H1 (cell line): ENCODE data around the gene PPP1R7. TPM values are rescaled to one million over a fixed set of nuclear protein-coding genes. Genes with fewer than 3 reads are reported as not detected.

Experiments
- CTCF ChIA-PET: fragments of 300-600 bp; sonication (Branson Sonifier 250); formaldehyde crosslinking; loops from one replicate; lab custom pipeline; 2021; ENCODE audit not compliant: partially characterized antibody; lab: Charles Lee
- POLR2A ChIA-PET: fragments of 300-600 bp; sonication (Branson Sonifier 250); formaldehyde crosslinking; loops from one replicate; lab custom pipeline; 2021; ENCODE audit warnings: inconsistent platforms; ENCODE audit not compliant: partially characterized antibody; lab: Charles Lee
- DNase-seq, 2 experiments: peaks; one replicate each; pipeline versions ENCODE4 v3.0.0 to v3.0.0-alpha.2; 2010 to 2022; ENCODE audit warnings: low spot score in 2 of 2, low read depth in 1 of 2, mixed read lengths in 1 of 2
- FAIRE-seq: peaks from 2 replicates; lab custom pipeline; 2011; peaks lifted over from hg19 to GRCh38; lab: Jason Lieb, UNC
- H2AFZ ChIP-seq: 2 replicates; pipeline ENCODE4 v1.8.1; 2012; ENCODE audit warnings: low read length, inconsistent platforms
- H2AK5ac ChIP-seq: 2 replicates; pipeline ENCODE4 v1.6.1; 2013; ENCODE audit warnings: low read depth, low read length
- H2BK120ac ChIP-seq: replicated peaks from 2 replicates; pipeline ENCODE3; 2013; ENCODE audit warnings: low read depth, low read length, inconsistent platforms
- H2BK12ac ChIP-seq: 2 replicates; pipeline ENCODE4 v1.6.1; 2013; ENCODE audit warnings: low read depth, low read length
- H2BK15ac ChIP-seq: 2 replicates; pipeline ENCODE4 v1.6.1; 2013; ENCODE audit warnings: low read length
- H2BK20ac ChIP-seq: 2 replicates; pipeline ENCODE4 v1.6.1; 2013; ENCODE audit warnings: low read length
- H2BK5ac ChIP-seq: 2 replicates; pipeline ENCODE4 v1.6.1; 2013; ENCODE audit warnings: low read depth, low read length
- H3K14ac ChIP-seq: 2 replicates; pipeline ENCODE4 v1.6.1; 2013; ENCODE audit warnings: inconsistent platforms; ENCODE audit not compliant: insufficient read length
- H3K18ac ChIP-seq: 2 replicates; pipeline ENCODE4 v1.6.1; 2013; ENCODE audit warnings: low read length; ENCODE audit errors: extremely low read depth
- H3K23ac ChIP-seq: 2 replicates; pipeline ENCODE4 v1.6.1; 2013; ENCODE audit warnings: inconsistent platforms; ENCODE audit not compliant: insufficient read length
- H3K23me2 ChIP-seq: 2 replicates; pipeline ENCODE4 v1.6.1; 2013; ENCODE audit warnings: low read depth, low read length
- H3K27ac ChIP-seq: 2 replicates; pipeline ENCODE4 v1.6.1; 2011; ENCODE audit warnings: low read depth, low read length, inconsistent platforms
- H3K27me3 ChIP-seq, 4 experiments: replicated peaks in 1 of 4; 1 replicate in 1 of 4; 2 replicates in 3 of 4; pipeline versions ENCODE4 v1.6.1 to v1.8.1; 2011 to 2013; ENCODE audit warnings: low read length in 3 of 4, mild to moderate bottlenecking in 3 of 4, inconsistent platforms in 2 of 4, mixed read lengths in 2 of 4, moderate library complexity in 1 of 4; ENCODE audit not compliant: control insufficient read depth in 3 of 4, insufficient read depth in 3 of 4; ENCODE audit errors: extremely low read depth in 1 of 4
- H3K36me3 ChIP-seq, 4 experiments: 2 replicates each; pipeline versions ENCODE4 v1.6.1 to v1.8.1; 2011 to 2013; ENCODE audit warnings: mild to moderate bottlenecking in 4 of 4, low read length in 3 of 4, moderate library complexity in 2 of 4, control low read depth in 1 of 4, inconsistent platforms in 1 of 4; ENCODE audit not compliant: insufficient read depth in 4 of 4, control insufficient read depth in 2 of 4
- H3K4ac ChIP-seq: replicated peaks from 2 replicates; pipeline ENCODE3; 2013; ENCODE audit warnings: low read length, low read depth, mixed read lengths, inconsistent platforms; ENCODE audit not compliant: insufficient read length
- H3K4me1 ChIP-seq, 4 experiments: replicated peaks in 1 of 4; 1 replicate in 1 of 4; 2 replicates in 3 of 4; pipeline versions ENCODE4 v1.6.1 to v1.8.1; 2011 to 2013; ENCODE audit warnings: low read length in 3 of 4, inconsistent platforms in 2 of 4, mixed read lengths in 1 of 4; ENCODE audit not compliant: insufficient read depth in 4 of 4, control insufficient read depth in 3 of 4
- H3K4me2 ChIP-seq, 2 experiments: 2 replicates each; pipeline versions ENCODE4 v1.6.1 to v1.8.1; 2011 to 2013; ENCODE audit warnings: low read depth in 2 of 2, low read length in 2 of 2, control low read depth in 1 of 2, inconsistent platforms in 1 of 2, mild to moderate bottlenecking in 1 of 2; ENCODE audit not compliant: insufficient read depth in 1 of 2
- H3K4me3 ChIP-seq, 4 experiments: fragments of 200-600, 300-600 bp in 1 of 4; sonication (generic), shearing (Covaris generic), sonication (Bioruptor Twin) in 1 of 4; 2 replicates each; pipeline versions ENCODE4 v1.5.1 to v1.8.1; 2011 to 2016; ENCODE audit warnings: low read length in 4 of 4, low read depth in 3 of 4, control low read depth in 2 of 4, inconsistent platforms in 2 of 4, mild to moderate bottlenecking in 2 of 4, mixed read lengths in 1 of 4, moderate library complexity in 1 of 4; ENCODE audit not compliant: insufficient read depth in 2 of 4; ENCODE audit errors: extremely low read depth in 1 of 4
- H3K56ac ChIP-seq: replicated peaks from 2 replicates; pipeline ENCODE3; 2013; ENCODE audit warnings: low read depth, mild to moderate bottlenecking, mixed read lengths, low read length, inconsistent platforms; ENCODE audit not compliant: insufficient read length
- H3K79me1 ChIP-seq: 2 replicates; pipeline ENCODE4 v1.6.1; 2013; ENCODE audit warnings: low read depth, low read length, control low read depth
- H3K79me2 ChIP-seq, 2 experiments: 2 replicates each; pipeline versions ENCODE4 v1.6.1 to v1.8.1; 2012 to 2013; ENCODE audit warnings: low read length in 2 of 2, mild to moderate bottlenecking in 2 of 2, inconsistent platforms in 1 of 2; ENCODE audit not compliant: insufficient read depth in 2 of 2, control insufficient read depth in 1 of 2
- H3K9ac ChIP-seq, 4 experiments: replicated peaks in 1 of 4; 1 replicate in 1 of 4; 2 replicates in 3 of 4; pipeline versions ENCODE4 v1.6.1 to v1.8.1; 2011 to 2013; ENCODE audit warnings: low read depth in 3 of 4, low read length in 3 of 4, control low read depth in 2 of 4, mild to moderate bottlenecking in 2 of 4, moderate library complexity in 2 of 4, inconsistent platforms in 1 of 4; ENCODE audit errors: extremely low read depth in 1 of 4
- H3K9me3 ChIP-seq, 2 experiments: 2 replicates each; pipeline versions ENCODE4 v1.6.1 to v1.8.1; 2012 to 2013; ENCODE audit warnings: mild to moderate bottlenecking in 2 of 2, moderate library complexity in 2 of 2, control low read depth in 1 of 2, inconsistent platforms in 1 of 2, low read depth in 1 of 2, low read length in 1 of 2, mixed read lengths in 1 of 2; ENCODE audit not compliant: insufficient read depth in 2 of 2
- H4K20me1 ChIP-seq, 2 experiments: replicated peaks in 1 of 2; 2 replicates each; pipeline versions ENCODE3 to v1.8.1; 2011 to 2013; ENCODE audit warnings: inconsistent platforms in 2 of 2, low read length in 2 of 2, mild to moderate bottlenecking in 1 of 2; ENCODE audit not compliant: insufficient read depth in 2 of 2, control insufficient read depth in 1 of 2
- H4K5ac ChIP-seq: 2 replicates; pipeline ENCODE4 v1.6.1; 2013; ENCODE audit warnings: low read length, low read depth, mixed read lengths, inconsistent platforms; ENCODE audit not compliant: insufficient read length
- H4K8ac ChIP-seq: 2 replicates; pipeline ENCODE4 v1.8.0; 2013; ENCODE audit warnings: mild to moderate bottlenecking, moderate library complexity, low read length, inconsistent platforms; ENCODE audit not compliant: insufficient read depth; ENCODE audit errors: extremely low read depth
- H4K91ac ChIP-seq: replicated peaks from 2 replicates; pipeline ENCODE3; 2013; ENCODE audit warnings: low read length, mixed read lengths, inconsistent platforms; ENCODE audit not compliant: insufficient read length
- BACH1 ChIP-seq: IDR thresholded peaks from 2 replicates; pipeline ENCODE4 v1.6.1; 2012; ENCODE audit warnings: low read length, improper control_type of control experiment
- CBX8 ChIP-seq: fragments of 300-800, 300-1000 bp; sonication (generic); IDR thresholded peaks from 2 replicates; pipeline ENCODE4 v1.7.1; 2016; ENCODE audit warnings: low read depth, low read length, borderline replicate concordance
- CHD2 ChIP-seq: IDR thresholded peaks from 2 replicates; pipeline ENCODE4 v1.6.1; 2012; ENCODE audit warnings: low read length, improper control_type of control experiment
- FOSL1 ChIP-seq: IDR thresholded peaks from 2 replicates; pipeline ENCODE4 v1.6.1; 2011; ENCODE audit warnings: mild to moderate bottlenecking, low read depth, low read length, moderate library complexity; ENCODE audit not compliant: insufficient read depth
- JUN ChIP-seq: IDR thresholded peaks from 2 replicates; pipeline ENCODE4 v1.6.1; 2011; ENCODE audit warnings: low read depth, mild to moderate bottlenecking, improper control_type of control experiment, low read length
- NANOG ChIP-seq: IDR thresholded peaks from 2 replicates; pipeline ENCODE4 v1.6.1; 2011; ENCODE audit warnings: low read length, low read depth, mild to moderate bottlenecking, inconsistent platforms; ENCODE audit not compliant: insufficient read depth, poor library complexity, severe bottlenecking
- PHF8 ChIP-seq: fragments of 200-600 bp; sonication (generic); conservative IDR thresholded peaks from 2 replicates; pipeline ENCODE4 v1.7.1; 2012; ENCODE audit warnings: low read depth, mild to moderate bottlenecking, inconsistent platforms, low read length, moderate library complexity
- RBBP5 ChIP-seq: IDR thresholded peaks from 2 replicates; pipeline ENCODE4 v1.7.1; 2012; ENCODE audit warnings: low read depth, mild to moderate bottlenecking, inconsistent platforms, low read length, moderate library complexity, borderline replicate concordance
- SP4 ChIP-seq: IDR thresholded peaks from 2 replicates; pipeline ENCODE4 v1.6.1; 2012; ENCODE audit warnings: low read length, inconsistent platforms
- WGBS, 2 experiments: shearing (Covaris generic) in 1 of 2; methylation state at CpG; one replicate each; pipeline versions ENCODE4 v1.1.6 to v1.1.7; 2013 to 2015; ENCODE audit warnings: low lambda C conversion rate in 2 of 2, mixed read lengths in 2 of 2, inconsistent platforms in 1 of 2, low coverage in 1 of 2, missing lambda C conversion rate in 1 of 2; ENCODE audit not compliant: insufficient replicate concordance in 2 of 2, insufficient coverage in 1 of 2, insufficient read length in 1 of 2; ENCODE audit errors: extremely low coverage in 1 of 2, missing lambda C conversion rate in 1 of 2; 5-methylcytosine and 5-hydroxymethylcytosine counted together
- polyA plus RNA-seq, 7 experiments: library from polyadenylated mRNA; depleted of rRNA in 3 of 7; stranded (reverse) in 5 of 7; unstranded in 2 of 7; fragments of >200 nt in 5 of 7; fragments of 200-250 nt in 2 of 7; gene quantifications; 1 replicate in 5 of 7; 2 replicates in 1 of 7; 4 replicates in 1 of 7; pipeline versions ENCODE4 v1.2.1 to v1.2.3, GENCODE V29; 2011 to 2013; ENCODE audit warnings: missing spikeins in 2 of 7, mixed read lengths in 2 of 7
- total RNA-seq: library from RNA; stranded (reverse); fragmentation: NEBNext Ultra II Directional; extraction: Animal tissue kit (Norgen Biotek cat#: 25700); gene quantifications from 2 replicates; pipeline ENCODE4 v1.2.1, GENCODE V29; 2021

PPP1R7 gene
- total and polyA plus RNA-seq, 2 of the 8 experiments (the other 6 are each of a cell fraction or from before 2014, with no cell fraction given), result 22.2 to 64.0 TPM

- Histone ChIP-seq H3K23ac (no peak overlapping the region), H3K9me3 (no peaks in the 10 kb centered on the region), H3K56ac (no peak overlapping the region), H2BK120ac (no peak overlapping the region), H3K4me1 (peaks cover 0 to 2% (median 0%) of the 10 kb centered on the region in 4 experiments; a peak in 1 of 7 replicates), H4K8ac (no peak overlapping the region), H3K18ac (no peak overlapping the region), H2AFZ (no peak overlapping the region), H2BK20ac (no peak overlapping the region), H3K9ac (no peak overlapping the region), H4K20me1 (no peaks in the 10 kb centered on the region), H3K4ac (no peak overlapping the region), H3K14ac (no peak overlapping the region)
- 82% methylated on average over 26 of the region's 33 CpGs; no CpG with 5 or more reads in 1 of the 2 experiments for WGBS, 2 experiments
- POLR2A ChIA-PET, result no interaction called here
- no peak for FAIRE-seq
- TF ChIP-seq SP4, result no peak
- TF ChIP-seq CHD2, result no peak
- no peak for TF ChIP-seq PHF8
- TF ChIP-seq JUN, result no peak
- no peak for TF ChIP-seq CBX8
- no peak for TF ChIP-seq FOSL1
- no peak for TF ChIP-seq RBBP5
- TF ChIP-seq BACH1, result no peak
- TF ChIP-seq NANOG, result no peak
- TF ChIP-seq, all 59 proteins: peak for 0
- H2BK5ac ChIP-seq, result no peak overlapping the region
- no peak overlapping the region for H3K4me2 ChIP-seq
- no peak for DNase-seq
- H2BK12ac ChIP-seq, result no peak overlapping the region
- no peaks in the 10 kb centered on the region for H3K23me2 ChIP-seq
- no peaks in the 10 kb centered on the region for H3K79me2 ChIP-seq
- no peak overlapping the region for H2BK15ac ChIP-seq
- no peak overlapping the region for H3K4me3 ChIP-seq
- no peak overlapping the region for H2AK5ac ChIP-seq
- H4K5ac ChIP-seq, result no peak overlapping the region
- H3K27ac ChIP-seq, result no peak overlapping the region
- H4K91ac ChIP-seq, result no peak overlapping the region
- CTCF ChIA-PET, result no interaction called here
- no peaks in the 10 kb centered on the region for H3K36me3 ChIP-seq
- H3K79me1 ChIP-seq, result no peaks in the 10 kb centered on the region
- H3K27me3 ChIP-seq, result no peaks in the 10 kb centered on the region
These were observed 59.0 kb downstream of the PPP1R7 start for GRCh38 chr2:241209271-241209670.
